GM21423 (cell line): ENCODE measurements around the gene SGK2.

ENCODE experiments used
- ATAC-seq: cut with Tn5 transposase; IDR thresholded peaks from one replicate; pipeline ENCODE4 v1.9.1; 2021; ENCODE audit warnings: mild to moderate bottlenecking, moderate library complexity; ENCODE audit not compliant: unreplicated experiment

SGK2 gene

GRCh38 chr20:43558412-43559146 is at the start of gene SGK2:
Gene SGK2, plus strand, starts transcription at chr20:43559027. Its CDS starts 7,469 bp downstream, at chr20:43566496.
- ATAC-seq, result no peak

GRCh38 chr20:43511879-43512278 is 46.9 kb upstream of the SGK2 start:
- no peak for ATAC-seq

GRCh38 chr20:43513372-43513930 is 45.4 kb upstream of the SGK2 start:
- ATAC-seq, result no peak

DNA sequence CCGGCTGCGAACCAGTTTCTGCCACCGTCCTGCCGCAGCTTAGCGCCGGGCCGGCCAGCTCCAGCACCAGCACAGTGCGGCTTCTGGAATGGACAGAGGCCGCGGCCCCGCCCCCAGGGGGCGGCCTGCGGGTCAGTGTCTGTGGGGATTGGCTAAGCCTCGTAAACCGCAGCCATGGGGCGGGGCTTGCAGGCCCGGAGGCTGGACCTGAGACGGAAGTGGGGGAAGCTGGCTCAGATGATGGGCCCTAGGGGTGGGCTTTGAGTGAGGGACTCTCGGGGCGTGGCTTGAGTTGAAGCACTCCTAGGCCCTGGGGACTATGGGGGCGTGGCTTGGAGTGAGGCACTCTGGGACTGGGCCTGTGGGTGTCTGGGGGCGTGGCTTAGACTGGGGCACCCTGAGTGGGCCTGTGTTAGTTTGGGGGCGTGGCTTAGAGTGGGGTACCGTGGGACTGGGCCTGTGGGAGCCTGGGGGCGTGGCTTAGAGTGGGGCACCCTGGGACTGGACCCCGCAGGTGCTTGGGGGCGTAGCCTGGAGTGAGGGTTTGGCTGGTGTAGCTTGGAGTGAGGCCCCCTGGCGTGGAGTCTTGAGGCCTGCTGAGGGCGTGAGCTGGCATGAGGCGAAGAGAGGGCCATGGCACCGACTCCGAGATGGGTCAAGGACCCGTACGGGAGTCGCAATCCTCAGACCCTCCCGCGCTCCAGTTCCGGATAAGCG is 44.7 kb upstream of the SGK2 start:
- ATAC-seq, result peak; percentile 80

DNA sequence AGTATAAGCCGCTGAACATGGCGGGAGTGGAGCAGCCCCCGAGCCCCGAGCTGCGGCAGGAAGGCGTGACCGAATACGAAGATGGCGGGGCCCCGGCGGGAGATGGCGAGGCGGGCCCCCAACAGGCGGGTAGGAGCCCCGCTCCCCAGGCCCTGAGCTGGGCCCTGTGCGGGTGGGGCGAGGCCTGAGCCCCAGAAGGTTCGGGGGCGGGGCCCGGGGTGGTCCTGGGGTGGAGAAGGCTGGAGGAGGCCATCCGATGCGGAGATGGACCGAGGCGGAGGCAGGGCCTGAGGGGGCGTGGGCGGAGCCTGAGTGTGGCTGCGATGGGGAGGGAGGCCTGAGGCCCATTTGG is 44.2 kb upstream of the SGK2 start:
- peak; percentile 13 for ATAC-seq

DNA sequence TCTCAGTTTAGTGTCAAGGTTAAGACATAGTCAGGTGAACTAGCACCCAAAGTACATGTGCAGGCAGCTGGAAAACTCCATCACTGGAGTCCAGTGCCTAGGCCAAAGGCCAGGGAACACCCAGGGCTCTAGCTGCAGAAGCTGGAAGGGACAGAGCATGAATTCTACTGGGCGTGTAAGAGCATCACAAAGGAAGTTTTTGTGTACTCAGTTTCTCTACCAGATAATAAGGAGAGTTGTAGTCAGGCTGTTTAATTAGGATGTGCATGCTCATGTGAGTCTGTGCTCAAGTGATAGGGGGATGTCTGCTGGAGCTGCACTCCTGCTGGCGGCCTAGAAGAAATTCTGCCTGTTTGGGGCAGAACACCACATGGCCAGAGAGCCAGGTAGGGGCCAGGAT is 43.2 kb upstream of the SGK2 start:
- no peak for ATAC-seq

DNA sequence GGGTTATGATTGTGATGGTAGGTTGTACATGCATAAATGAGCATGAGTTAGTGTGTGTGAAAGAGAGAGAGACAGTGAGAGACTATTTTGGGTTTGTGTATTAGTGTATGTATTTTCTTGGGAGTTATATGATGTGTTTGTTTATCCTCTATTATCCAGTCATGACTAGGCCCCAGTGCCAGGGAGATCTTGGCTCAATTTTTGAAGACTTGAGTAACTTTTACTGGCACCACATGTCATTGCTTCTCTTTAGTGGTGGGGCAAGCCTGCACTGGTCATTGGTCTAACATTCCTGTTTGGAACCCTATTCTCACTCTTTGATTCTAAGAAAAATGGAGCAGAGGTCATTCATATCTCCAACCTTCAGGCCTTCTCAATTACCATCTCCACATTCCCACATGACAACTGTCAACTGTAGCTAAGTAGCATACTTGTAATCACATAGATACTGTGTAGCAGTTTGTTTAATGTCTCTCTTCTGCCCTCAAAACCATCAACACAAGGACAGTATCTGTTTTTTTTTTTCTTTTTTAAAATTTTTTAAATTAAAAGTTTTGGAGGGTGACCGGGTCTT is 42.5 kb upstream of the SGK2 start:
- no peak for ATAC-seq

DNA sequence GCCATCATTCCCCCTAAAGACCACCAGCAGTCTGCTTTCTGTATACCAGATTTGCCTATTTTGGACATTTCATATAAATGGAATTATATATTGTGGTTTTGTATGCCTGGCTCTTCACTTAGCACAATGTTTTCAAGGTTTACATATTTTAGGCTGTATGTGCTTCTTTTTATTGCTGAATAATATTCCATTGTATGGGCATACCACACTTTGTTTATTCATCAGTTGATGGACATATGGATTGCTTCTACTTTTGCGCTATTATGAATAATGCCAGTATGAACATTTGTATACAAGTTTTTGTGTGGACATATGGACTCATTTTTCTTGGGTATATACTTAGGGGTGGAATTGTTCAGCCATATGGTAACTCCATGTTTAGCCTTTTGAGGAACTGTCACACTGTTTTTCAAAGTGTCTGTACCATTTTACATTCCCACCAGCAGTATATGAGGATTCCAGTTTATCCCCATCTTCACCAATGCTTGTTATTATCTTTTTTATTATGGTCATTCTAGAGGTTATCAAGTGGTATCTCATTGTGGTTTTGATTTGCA is 38.7 kb upstream of the SGK2 start:
- ATAC-seq, result no peak

DNA sequence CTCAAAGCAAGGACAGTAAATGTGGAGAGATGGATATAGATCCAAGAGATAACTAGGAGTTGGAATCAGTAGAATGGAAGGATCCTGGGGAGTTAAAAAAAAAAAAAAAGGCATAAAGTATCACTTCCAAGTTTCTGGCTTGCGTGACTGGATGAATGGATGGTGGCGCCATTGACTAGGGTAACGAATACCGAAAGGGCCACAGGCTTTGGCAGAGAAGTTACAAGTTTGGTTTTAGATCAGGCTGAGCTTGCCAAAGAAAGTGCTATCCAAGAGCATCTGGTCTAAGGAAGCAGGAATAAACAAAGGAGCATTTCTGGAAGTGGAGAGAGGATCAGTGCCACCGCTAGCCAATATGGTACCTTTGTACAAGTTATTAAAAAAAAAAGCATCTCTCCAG is 33.8 kb upstream of the SGK2 start:
- ATAC-seq, result no peak

DNA sequence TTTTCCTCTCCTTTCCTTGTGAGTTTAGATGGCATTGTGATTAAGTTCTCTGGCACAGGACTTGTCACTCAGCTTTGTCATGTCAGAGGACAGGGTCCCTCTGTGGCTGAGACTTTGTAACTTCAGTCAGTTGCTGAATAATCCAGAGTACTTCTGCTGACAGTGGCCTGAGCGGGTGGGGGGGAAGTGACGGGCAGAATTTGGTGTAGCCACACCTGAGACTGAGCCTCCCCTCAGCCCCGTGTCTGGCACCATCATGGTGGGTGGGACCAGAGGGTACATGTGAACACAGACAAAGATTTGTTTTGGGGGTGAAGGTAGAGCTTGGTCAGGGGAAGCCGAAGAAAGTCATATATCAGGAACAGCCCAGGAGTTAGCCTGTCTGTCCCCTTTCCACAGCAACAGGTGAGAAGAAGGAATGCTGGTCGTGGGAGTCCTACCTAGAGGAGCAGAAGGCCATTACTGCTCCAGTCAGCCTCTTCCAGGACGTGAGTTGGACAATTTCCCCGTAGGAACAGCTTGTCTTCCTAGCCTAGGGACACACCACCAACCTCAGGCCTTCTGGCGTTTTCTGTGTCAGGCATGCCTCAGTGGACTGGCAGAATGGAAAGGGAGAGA is 30.5 kb upstream of the SGK2 start:
- no peak for ATAC-seq

- ATAC-seq, result no peak
Observed at GRCh38 chr20:43529051-43529450, 29.8 kb upstream of the SGK2 start.

DNA sequence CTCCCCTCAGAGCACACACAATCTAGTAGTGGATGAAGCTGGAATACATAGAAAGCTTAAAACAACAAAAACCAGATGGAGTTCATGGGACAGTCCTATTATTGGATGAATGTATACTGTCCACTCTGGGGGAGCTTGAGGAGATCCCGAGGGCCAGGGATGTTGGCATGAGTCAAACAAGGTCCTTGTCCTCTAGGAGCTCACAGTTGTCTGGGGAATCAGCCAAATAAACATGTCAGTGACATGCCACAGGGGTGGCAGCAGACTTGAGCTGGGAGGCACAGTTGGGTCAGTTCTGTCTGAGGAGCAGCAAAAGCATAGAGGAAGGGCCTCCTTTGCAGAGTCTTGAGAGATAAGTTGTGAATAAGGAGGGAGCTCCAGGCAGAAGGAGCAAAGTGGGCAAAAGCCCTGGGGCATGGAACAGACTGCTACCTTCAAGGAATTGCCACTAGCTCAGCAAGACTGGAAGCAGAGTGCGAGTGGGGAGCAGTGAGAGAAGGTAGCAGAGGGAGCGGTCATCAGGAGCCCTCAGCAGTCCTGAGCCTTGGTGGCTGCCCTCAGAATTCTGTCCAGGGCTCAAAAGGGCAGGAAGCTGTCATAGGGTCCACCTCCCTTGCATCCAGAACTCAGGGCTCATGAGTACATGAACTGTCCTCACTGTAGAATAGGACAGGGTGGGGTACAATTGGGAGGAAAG is 29.2 kb upstream of the SGK2 start:
- ATAC-seq, result no peak

GRCh38 chr20:43530321-43531090 is 28.3 kb upstream of the SGK2 start:
- no peak for ATAC-seq

DNA sequence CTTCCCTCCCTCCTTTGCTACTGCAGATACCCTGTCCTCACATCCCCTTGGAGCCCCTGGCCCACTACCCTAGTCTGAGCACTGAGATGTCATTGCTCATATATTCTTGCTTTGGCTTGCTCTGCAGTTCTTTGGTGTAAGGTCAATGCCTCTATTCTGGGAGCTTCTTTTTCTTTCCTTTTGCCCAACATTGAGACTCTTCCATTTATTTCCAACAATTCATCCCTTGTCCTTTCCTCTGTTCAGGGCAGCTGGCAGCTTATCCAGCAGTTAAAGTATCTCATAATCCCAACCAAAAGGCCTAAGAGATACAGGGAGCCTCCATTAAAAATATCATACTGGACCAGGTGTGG is 27.8 kb upstream of the SGK2 start:
- no peak for ATAC-seq

- ATAC-seq, result no peak
Observed at GRCh38 chr20:43532416-43533055, 26.3 kb upstream of the SGK2 start.

DNA sequence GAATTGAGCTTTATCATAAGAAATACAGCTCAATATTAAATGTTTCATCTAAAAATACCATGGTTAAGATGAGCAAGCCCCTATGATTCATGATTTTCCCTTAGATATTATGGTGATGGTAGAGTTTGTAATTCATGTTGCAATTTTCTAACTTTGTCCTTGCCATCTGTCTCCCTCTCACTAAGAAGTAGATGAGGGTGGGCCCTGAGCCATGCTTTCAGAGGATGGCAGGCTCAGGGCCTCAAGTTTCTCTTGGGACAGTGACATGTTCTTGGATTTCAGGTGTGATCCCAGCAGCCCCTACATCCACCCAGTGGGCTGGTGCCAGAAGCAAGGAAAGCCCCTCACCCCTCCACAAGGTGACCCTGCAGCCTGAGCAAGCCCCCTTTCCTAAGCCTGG is 25.8 kb upstream of the SGK2 start:
- no peak for ATAC-seq

- ATAC-seq, result no peak
Observed at GRCh38 chr20:43534016-43534415, 24.8 kb upstream of the SGK2 start.

- no peak for ATAC-seq
Observed at GRCh38 chr20:43534791-43535350, 24.0 kb upstream of the SGK2 start.

- no peak for ATAC-seq
Observed at GRCh38 chr20:43535370-43536004, 23.3 kb upstream of the SGK2 start.
